ENCODE results near the gene AP5Z1.

Gene AP5Z1

DNA sequence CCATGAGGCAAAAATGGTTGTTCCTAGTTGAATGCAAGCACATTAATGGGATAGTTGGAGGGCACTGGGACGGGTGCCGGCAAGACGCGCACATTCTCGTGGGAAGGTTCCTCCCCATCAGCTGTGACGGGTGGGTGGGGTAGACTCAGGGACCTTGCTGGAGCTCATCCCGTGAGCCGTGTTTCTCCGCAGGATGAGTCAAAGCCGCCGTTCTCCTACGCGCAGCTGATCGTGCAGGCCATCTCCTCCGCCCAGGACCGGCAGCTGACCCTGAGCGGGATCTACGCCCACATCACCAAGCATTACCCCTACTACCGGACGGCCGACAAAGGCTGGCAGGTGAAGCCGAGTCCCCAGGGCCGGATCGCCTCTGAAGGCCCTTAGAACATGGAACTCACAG is 20.4 kb upstream of the AP5Z1 start:
- DNase-seq (ENCODE audit: low read depth) = no peak
- TF ChIP-seq MYC (IDR thresholded peaks at IDR 0.05; ENCODE audit: low read depth, low read length) (no peak), MAX (IDR thresholded peaks at IDR 0.05; ENCODE audit: low read depth, low read length) (no peak), POLR2A (IDR thresholded peaks at IDR 0.05; ENCODE audit: extremely low read depth, insufficient read length) (no peak), CTCF (IDR thresholded peaks at IDR 0.05; ENCODE audit: low read depth, low read length) (no peak)
- no peak overlapping the region for H3K4me3 ChIP-seq (ENCODE audit: low read depth, low read length)

- TF ChIP-seq CTCF (IDR thresholded peaks at IDR 0.05; ENCODE audit: low read depth, low read length) = no peak
- no peak for TF ChIP-seq POLR2A (IDR thresholded peaks at IDR 0.05; ENCODE audit: extremely low read depth, insufficient read length)
- no peak for TF ChIP-seq MYC (IDR thresholded peaks at IDR 0.05; ENCODE audit: low read depth, low read length)
- no peak for TF ChIP-seq MAX (IDR thresholded peaks at IDR 0.05; ENCODE audit: low read depth, low read length)
- DNase-seq (ENCODE audit: low read depth) = no peak
- no peak overlapping the region for H3K4me3 ChIP-seq (ENCODE audit: low read depth, low read length)
Measured at GRCh38 chr7:4758111-4758510, 17.3 kb upstream of the AP5Z1 start.

GRCh38 chr7:4758791-4759190 is 16.6 kb upstream of the AP5Z1 start:
- DNase-seq (ENCODE audit: low read depth) = no peak

DNA sequence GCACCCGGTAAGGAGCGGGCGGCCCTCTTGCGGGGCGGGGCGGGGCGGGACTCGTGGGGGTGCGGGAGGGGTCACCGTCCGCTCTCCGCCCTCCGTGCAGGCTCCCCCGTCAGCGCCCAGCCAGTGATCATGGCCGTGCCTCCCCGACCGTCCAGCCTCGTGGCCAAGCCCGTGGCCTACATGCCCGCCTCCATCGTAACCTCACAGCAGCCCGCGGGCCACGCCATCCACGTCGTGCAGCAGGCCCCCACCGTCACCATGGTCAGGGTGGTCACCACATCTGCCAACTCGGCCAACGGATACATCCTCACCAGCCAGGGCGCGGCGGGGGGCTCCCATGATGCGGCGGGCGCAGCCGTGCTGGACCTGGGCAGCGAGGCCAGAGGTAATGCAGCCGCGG is 16.2 kb upstream of the AP5Z1 start:
- no peak overlapping the region for H3K4me3 ChIP-seq (ENCODE audit: low read depth, low read length)
- TF ChIP-seq MAX (IDR thresholded peaks at IDR 0.05; ENCODE audit: low read depth, low read length) = no peak
- TF ChIP-seq MYC (IDR thresholded peaks at IDR 0.05; ENCODE audit: low read depth, low read length) = no peak
- TF ChIP-seq CTCF (IDR thresholded peaks at IDR 0.05; ENCODE audit: low read depth, low read length) = no peak
- no peak for TF ChIP-seq POLR2A (IDR thresholded peaks at IDR 0.05; ENCODE audit: extremely low read depth, insufficient read length)
- no peak for DNase-seq (ENCODE audit: low read depth)

More at GRCh38 chr7:4758791-4759190, 16.6 kb upstream of the AP5Z1 start:
- H3K4me3 ChIP-seq (ENCODE audit: low read depth, low read length) = no peak overlapping the region
- TF ChIP-seq MYC (IDR thresholded peaks at IDR 0.05; ENCODE audit: low read depth, low read length) = no peak
- TF ChIP-seq MAX (IDR thresholded peaks at IDR 0.05; ENCODE audit: low read depth, low read length) = no peak
- no peak for TF ChIP-seq CTCF (IDR thresholded peaks at IDR 0.05; ENCODE audit: low read depth, low read length)
- no peak for TF ChIP-seq POLR2A (IDR thresholded peaks at IDR 0.05; ENCODE audit: extremely low read depth, insufficient read length)

GRCh38 chr7:4760952-4761351 is 14.5 kb upstream of the AP5Z1 start:
- no peak for DNase-seq (ENCODE audit: low read depth)
- TF ChIP-seq POLR2A (IDR thresholded peaks at IDR 0.05; ENCODE audit: extremely low read depth, insufficient read length) (no peak), CTCF (IDR thresholded peaks at IDR 0.05; ENCODE audit: low read depth, low read length) (no peak), MAX (IDR thresholded peaks at IDR 0.05; ENCODE audit: low read depth, low read length) (no peak), MYC (IDR thresholded peaks at IDR 0.05; ENCODE audit: low read depth, low read length) (no peak)
- H3K4me3 ChIP-seq (ENCODE audit: low read depth, low read length) = no peak overlapping the region

Data from NB4 (cell line).